Dedifferentiated amniotic fluid mesenchymal stem cell (primary cell): ENCODE measurements around the gene SH2D3C.

Experiments
- DNase-seq: peaks from one replicate; pipeline ENCODE4 v3.0.0-alpha.2; 2016; ENCODE audit errors: extremely low spot score

Gene SH2D3C

DNA sequence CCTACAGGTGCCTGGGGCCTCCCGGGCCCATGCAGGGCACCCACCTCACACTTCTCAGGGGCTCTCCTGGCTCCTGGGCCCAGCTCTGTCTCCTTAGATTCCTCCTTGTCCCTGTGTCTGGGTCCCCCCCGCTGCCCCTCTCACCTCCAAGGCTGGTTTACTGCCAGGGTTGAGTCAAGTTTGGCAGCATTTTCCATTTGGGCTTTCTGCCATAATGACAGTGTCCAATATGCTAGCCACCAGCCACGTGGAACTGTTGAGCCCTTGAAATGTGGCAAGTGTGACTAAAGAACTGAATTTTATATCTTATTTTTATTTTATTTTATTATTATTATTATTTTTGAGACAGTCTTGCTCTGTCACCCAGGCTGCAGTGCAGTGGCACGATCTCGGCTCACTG lies 60.7 kb downstream of the SH2D3C start:
- no peak for DNase-seq

DNA sequence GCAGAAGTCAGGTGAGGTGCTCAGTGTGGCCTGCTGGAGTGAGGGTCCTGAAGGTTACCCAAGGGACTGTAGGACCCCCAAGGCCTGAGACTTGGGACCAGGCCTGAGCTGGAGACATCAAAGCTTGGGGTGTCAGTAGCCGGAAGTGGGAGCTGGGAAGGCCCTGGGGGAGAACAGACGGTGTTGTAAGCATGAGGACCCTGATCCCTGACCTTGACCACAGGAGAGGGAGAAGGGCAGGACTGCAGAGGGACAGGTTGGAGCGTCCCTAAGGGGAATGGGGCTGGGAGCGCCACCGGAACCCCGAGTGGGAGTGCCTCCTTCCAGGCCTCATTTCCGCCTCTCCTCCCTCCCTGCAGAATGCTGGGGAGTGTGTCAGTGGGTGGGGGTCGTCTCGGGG lies 62.1 kb downstream of the SH2D3C start:
- no peak for DNase-seq

DNA sequence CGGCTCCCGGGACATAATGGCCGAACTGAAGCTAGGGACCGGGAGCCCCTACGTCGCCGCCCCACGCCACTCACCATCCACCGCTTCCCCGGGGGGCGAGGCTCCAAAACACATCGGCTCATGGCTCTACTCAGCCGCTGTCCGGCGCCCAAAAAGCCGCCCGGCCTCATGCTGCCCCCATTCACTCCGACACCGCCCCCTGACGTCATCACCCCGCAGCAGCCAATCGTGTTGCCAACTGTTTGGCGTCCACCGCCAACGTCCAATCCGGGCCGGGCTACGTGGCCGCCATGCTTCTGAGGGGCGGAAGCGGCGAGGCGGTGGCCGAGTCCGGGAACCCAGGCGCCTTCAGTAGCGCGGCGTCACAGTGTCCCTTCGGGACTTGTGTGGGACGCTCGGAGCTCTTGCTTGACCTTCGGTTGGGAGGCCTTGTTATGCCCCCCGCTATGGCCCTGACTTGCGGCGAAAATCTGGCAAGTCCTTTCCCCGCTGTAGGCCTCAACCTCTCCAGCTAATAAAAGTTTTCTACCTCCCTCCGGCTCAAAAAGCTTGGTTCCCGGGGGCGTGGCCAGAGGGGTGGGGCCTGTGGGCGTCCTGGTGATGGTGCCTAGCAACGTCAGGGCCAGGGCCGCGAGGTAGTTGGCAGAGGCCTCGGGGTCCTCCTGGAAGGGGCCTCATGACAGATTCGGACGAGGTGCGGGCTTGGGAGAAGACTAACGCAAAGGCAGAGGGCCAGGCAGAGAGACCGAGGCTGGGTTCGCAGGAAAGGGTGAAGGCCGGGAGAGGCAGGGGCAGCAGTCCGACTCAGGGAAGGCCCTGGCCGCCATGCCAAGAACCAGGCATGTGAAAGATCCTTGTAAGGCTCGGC lies 62.8 kb downstream of the SH2D3C start, which contains the start of the genes PTRH1 and TTC16:
Gene PTRH1 (minus strand): TSS at position 194 of the 868 bp plus-strand sequence. CDS start 24 bp downstream, at position 170.
Gene TTC16 (plus strand): TSS at position 610 of the 868 bp plus-strand sequence. CDS start 67 bp downstream, at position 677.
- peak; percentile 94 for DNase-seq

DNA sequence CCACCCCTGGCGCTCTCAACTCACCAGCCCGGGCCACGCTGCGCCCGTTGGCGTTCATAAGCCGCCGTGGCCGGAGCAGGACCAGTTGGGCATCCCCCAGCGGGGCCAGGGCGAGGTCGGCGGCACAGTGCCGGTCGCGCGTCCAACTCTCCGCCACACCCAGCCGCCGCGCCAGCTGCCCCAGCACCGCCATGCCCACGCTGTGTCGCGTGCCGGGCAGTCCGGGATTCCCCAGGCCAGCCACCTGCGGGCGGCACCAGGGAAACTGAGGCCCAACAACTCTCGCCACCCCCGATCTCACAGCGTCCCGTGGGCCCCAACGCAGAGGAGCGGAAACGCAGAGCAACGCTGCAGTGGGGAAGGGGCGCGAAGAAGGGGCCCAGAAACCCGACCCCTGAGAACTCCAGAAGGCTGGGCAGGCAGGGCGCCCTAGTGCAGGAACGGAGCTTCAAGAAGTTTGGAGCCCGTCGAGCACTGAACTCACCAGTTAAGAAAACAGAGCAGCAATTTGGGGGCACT lies 63.5 kb downstream of the SH2D3C start:
- no peak for DNase-seq

DNA sequence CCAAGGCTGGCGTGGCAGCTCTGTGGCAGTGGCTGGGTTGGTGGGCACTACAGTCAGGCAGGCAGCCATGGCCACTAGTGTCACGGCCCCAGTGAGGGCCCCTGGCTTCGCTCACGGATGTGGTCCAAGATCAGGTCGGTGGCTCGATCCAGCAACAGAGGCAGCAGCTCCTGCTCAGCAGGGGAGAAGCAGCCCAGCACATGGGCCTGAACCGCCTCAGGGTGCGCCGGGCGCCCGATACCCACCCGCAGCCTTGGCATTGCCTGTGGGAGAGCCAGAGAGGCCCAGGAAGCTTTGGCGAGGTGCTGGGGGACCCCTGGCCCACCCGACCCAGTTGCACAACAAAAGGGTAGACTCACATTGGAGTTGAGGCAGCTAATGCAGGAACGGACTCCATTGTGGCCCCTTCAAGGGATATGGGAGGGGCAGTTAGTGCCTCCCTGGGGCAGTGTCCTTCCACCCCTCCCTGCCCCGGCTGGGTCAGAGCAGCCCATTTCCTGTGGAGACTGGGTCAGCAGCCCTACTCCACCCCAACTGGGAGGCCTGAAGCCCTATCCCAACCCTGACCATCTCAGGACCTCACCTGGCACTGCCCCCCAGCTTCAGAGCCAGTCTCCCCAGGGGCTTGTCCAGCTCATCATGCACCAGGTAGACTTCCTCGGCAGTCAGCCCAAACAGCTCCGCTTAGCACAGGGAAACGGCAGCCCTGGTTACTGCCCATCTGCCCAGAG lies 64.3 kb downstream of the SH2D3C start:
- no peak for DNase-seq

DNA sequence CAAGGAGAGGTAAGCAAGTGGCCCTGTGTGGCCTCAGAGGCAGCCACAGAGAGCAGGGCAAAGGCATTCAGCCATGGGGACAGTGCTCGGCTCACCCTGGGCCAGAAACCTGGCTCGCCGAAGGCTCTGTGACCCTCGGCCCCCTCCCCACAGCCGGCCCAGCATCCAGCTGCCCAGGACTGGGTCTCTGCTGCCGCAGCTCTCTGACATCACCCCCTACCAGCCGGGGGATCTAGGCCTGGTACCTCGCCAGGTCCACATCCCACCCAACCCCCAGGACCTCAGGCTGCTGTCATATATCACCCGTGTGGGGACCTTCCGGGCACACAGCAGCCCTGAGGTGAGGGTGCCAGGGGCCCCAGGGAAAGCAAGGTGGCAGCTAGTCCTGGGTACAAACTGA lies 65.6 kb downstream of the SH2D3C start:
- DNase-seq: no peak

DNA sequence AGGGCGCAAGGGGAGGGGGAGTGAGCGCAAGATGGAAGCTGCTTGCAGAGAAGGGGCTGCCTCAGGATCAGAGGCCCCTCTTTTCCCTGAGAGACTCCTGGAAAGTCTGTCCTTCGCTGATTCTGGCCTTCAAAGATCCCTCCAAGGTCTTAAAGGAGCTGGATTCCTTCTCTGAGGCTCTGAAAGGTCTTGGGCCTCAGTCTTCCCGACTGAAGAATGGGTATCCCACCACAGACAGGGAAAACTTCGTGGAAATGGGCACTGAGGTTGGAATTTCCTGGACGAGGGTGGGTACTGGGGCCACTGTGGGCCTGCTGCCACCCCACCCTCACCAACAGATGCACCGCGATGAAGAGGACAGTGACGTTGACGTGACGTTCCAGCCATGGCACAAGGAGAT lies 66.1 kb downstream of the SH2D3C start:
- no peak for DNase-seq

DNA sequence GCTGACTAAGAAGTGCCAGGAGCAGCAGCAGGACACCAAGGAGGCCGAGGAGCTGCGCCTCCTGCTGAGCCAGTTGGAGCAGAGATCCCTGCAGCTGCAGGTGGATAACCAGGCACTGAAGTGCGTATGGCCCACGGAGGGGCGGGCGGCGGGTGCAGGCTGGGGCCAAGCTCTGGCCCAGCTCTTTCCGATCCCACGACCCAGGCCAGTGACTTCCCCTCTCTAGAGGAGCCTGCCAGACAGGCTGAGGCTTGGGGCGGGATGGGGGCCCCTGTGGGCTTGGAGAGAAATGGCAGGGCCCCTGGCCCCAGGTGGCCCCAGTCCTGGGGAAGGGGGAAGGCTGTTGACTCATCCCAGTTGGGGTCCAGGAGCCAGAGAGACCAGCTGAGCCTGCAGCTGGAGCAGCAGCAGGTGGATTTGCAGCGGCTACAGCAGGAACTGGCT lies 66.6 kb downstream of the SH2D3C start:
- no peak for DNase-seq

DNA sequence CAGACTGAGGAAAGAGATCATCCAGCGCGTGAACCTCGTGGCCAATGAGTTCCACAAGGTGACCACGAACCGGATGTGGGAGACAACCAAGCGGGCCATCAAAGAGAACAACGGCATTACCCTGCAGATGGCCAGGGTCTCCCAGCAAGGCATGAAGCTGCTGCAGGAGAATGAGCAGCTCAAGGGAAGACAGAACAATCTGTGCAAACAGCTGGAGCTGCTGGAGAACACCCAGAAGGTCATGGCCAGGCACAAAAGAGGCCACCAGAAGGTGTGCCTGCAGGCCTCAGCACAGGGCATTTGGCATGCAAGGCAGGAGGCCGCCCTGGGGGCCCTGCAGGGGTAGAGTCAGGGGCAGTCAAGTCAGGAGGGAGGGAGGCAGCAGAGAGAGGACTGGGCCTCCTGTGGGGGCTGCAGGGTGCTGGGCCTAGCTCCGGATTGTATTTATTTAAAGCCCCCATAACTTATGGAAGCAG lies 67.2 kb downstream of the SH2D3C start:
- no peak for DNase-seq

DNA sequence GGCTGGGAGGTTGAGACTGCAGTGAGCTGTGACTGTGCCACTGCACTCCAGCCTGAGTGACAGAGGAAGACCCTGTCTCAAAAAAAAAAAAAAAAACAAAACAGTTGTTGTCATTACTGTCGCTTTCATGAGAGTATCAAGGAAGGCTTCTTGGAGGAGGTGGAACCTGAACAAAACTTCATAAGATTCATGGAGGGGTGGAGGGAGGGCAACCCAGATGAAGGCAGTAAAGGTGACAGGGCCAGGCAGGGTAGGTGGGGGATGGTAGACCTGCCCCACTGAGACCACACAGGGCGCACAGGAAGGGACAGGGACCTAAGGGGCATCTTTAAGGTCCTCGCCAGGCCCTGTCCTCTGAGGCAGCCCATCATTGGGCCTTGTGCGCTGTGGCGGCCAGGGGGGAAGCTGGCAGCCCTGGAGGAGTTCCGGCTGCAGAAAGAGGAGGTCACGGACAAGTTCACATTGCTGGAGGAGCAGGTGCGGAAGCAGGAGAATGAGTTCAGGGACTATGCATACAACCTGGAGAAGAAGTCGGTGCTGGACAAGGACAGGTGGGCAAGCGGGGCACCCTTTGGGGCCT lies 68.2 kb downstream of the SH2D3C start:
- no peak for DNase-seq

DNA sequence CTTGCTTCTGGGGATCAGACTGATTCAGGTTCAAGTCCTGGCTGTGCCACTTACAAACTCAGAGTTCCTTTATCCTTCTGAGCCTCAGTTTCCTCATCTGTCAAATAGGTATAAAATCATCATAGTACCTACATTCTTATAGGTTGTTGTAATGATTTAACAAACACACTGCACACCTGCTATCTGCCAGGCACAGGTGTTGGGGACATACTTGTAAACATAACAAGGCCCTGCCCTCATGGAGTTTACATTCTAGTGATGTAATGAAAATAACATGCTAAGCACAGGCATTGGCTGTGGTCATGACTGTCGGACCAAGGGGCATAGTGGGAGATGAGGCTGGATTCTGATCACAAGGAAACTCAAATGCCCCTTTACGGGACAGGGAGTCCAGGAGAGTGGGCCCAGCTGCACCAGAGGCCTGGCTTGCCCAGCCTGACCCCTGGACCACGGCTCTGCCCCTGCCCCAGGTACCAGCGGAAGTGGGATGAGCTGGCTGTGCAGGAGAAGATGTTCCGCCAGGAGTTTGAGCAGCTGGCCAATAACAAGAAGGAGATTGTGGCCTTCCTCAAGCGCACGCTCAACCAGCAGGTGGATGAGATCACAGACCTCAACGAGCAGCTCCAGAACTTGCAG lies 69.4 kb downstream of the SH2D3C start:
- no peak for DNase-seq

DNA sequence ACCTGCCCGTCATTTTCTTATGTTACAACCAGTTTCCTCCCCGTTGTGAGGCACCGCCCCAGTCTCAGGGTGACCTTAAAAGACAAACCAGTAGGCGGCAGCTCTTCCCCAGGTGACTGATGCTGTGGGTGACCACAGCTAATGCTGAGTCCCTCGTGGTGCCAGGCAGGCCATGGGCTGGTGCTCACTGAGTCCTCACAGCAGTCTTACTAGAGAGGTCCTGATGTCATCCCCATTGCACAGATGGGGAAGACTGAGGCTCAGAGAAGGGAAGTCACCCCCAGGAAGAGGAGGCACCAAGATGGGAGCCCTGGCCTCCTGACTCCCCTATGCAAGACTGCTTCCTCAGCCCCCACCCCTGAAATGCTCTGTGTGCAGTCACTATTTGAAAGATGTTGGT lies 70.7 kb downstream of the SH2D3C start:
- no peak for DNase-seq

DNA sequence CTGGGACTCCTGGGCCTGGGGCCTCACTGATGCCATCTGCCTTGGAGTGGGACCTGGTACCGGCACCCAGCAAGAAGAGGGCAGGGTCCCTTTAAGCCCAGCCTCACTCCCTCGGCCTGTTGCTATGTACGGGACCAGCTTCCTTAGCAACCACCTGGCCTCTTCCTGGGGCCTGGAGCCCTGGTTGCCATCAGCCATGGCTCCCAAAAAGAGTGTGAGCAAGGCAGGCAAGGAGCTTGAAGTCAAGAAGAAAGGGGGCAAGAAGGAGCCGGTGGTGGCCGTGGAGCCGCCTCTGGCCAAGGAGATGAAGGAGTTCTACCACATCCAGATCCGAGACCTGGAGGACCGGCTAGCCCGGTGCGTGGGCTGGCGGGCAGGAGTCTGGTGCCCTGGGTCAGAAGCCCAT lies 71.6 kb downstream of the SH2D3C start, which contains the start of gene CFAP157:
Gene CFAP157 (plus strand): TSS at position 153 of the 406 bp plus-strand sequence. CDS start 44 bp downstream, at position 197.
- no peak for DNase-seq

DNA sequence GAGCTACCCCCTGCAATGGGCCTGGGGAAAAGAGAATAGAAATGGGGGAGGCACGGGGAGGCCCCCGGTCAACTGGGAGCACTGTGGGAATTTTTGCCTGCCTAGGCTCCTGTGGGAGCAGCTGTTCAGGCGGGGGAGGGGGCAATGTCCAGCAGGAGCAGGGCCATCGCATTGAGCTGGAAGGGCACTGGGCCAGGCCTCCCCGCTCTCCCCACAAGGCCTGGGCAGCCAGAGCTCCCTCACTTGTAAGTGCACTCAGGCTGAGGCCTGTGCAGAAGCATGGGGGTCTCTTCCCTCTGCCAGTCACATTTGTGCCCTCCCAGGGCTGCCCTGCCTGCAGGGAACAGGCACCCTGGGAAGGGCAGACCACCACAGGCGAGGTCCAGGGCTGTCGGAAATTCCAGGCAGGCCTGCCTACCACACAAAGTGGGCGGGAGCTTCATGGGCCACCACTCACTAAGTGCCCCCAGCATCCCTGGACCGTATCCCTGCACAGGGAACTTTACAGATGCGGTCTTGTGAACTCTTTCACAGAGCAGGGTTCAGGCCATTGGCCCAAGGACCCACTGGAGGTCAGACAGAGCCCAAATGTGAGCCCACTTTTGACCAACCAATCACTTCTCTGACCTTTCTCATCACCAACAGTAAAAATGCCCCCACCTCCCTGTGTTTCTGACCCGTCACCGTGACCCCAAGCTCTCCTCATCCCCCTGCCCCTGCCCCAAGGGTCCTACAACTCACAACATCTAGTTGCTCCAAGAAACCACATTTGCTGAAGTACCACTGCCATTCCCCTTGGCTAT lies 72.7 kb downstream of the SH2D3C start:
- no peak for DNase-seq

DNA sequence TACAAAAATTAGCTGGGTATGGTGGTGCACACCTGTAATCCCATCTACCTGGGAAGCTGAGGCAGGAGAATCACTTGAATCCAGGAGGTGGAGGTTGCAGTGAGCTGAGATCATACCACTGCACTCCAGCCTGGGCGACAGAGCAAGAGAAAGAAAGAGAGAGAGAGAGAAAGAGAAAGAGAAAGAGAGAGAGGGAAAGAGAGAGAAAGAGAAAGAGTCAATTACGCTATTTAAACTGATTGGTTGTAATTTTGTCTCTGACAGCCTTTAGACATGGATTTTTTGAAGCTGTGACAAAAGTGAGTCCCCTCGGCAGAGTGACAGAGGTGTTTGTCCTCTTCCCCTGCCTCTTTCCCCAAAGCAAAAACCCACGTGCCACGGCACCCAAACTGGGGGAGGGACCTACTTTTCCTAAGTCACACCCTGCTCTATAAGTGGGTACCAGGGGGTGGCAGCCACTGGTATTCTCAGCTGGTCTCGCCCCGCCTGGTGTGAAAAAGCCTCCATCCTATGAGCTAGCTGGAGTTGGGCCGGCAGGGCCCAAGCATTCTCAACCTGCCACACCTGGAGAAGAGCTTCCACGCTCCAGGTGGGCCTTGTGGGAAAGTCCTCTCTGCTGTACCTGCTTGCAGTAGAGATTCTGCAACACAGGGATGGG lies 75.0 kb downstream of the SH2D3C start:
- DNase-seq: no peak

DNA sequence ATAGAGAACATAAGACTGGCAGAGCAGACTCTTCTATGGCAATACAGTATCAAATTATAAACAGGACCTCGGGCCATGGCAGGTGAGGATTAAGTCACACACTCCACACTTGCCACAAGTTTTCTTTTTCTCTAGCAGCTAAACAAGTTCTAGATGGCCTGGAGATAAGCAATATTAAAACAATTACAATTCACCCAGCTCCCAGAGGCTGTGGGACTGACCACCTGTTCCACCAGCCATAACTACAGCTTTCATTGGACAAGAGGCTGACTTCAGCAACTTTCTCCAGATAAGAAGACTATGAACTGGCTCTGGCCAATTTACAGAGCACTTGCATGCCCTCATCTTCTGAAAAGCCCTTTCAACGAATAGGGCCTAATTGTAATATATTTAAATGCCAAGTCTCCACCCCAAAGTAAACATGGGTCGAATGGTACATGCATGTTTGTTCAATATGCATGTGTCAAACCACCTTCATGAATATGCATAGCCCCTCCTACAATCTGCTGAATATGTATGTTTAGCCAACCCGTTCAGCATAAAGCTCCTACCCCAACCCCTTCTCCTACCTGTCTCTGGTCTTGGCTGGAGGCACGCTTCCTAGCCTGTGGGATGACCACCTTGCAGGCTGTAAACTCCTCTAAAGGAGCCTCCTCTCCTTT lies 77.7 kb downstream of the SH2D3C start:
- no peak for DNase-seq

DNA sequence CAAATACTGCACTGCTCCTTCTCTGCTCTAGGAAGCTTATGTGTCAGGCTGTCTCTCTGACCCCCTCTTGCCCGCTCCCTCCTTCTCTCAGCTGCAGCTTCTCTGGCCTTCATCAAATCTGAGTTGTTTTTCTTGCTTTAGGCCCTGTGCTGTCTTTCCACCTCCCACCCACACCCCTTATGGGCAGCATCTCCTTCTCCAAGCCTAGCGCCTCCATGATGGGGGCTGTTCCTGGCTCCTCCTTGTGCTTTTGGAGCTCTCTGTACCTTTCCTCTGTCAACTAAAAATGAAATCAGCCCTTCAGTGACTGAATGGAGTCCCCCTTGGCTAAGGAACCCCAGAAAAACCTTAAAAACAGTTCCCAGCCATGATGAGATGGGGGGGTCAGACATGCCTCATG lies 78.3 kb downstream of the SH2D3C start:
- no peak for DNase-seq

DNA sequence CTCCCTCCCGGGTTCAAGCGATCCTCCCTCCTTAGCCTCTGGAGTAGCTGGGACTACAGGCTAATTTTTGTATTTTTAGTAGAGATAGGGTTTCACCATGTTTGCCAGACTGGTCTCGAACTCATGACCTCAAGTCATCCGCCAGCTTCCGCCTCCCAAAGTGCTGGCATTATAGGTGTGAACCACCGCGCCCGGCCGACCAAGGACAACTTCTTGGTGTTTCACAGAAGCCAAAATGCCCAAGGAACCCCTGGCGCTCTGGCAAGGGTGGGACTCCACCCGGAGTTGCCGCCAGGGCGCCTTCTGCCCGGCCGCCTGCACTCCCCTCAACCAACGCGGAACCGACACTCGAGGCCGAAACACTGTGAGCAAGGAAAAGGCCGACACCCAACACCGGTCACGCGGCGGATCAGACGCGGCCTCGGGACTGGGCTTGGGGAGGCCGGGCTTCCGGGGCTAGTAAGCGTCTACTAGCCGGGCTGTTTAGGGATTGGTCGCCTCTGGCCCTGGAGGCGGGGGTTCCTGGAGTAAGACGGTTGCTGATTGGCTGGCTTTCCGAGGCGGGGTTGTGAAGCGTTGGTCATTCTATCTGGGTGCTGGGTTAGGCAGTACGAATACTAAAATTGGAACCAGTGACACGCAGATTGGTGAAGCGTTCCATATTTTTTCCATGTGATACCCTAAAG lies 79.3 kb downstream of the SH2D3C start:
- DNase-seq: peak; percentile 79

DNA sequence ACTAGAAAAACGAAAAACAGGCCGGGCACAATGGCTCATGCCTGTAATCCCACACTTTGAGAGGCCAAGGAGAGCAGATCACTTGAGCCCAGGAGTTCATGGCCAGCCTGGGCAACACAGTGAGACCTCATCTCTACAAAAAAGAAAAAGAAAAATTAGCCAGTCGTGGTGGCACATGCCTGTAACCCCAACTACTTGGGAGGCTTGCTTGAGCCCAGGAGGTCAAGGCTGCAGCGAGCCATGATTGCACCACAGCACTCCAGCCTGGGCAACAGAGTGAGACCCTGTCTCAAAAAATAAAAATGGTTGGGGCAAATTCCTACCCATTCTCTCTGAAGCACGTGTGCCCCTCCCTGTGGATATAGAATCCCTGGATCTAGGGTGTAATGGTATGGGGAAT lies 80.1 kb downstream of the SH2D3C start:
- DNase-seq: no peak
